T-helper 9 cell (primary cell): Measurements from ENCODE around the gene JAKMIP2.

ENCODE experiments used
- DNase-seq: peaks from one replicate; pipeline ENCODE4 v3.0.0-alpha.2; 2020

The JAKMIP2 gene

GRCh38 chr5:147693233-147693632, 89.3 kb downstream of the JAKMIP2 start:
- DNase-seq: no peak

GRCh38 chr5:147691130-147691529, 91.4 kb downstream of the JAKMIP2 start:
- DNase-seq: no peak

DNA sequence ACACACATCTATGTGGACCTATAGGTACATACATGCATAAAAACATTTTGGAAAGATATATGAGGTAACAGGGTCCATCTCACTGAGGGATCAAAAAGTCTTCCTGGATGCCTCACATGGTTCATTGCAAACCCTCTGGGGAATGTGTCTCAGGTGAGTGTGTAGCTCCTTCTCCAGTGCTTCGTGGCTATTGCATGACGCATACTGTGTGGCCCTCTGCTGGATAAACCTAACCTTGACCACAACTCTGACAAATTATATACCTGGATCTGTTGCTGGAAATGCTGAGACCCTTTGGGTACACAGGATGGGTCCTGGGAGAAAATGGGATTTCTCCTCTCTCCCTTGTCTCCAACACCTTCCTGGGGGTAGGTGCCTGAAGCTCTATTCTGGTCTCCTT, 91.9 kb downstream of the JAKMIP2 start:
- DNase-seq: no peak

- DNase-seq: no peak
Observed at GRCh38 chr5:147689426-147689825, 93.1 kb downstream of the JAKMIP2 start.

GRCh38 chr5:147688656-147689356, 93.7 kb downstream of the JAKMIP2 start:
- DNase-seq: no peak

GRCh38 chr5:147687118-147687517, 95.4 kb downstream of the JAKMIP2 start:
- DNase-seq: no peak

GRCh38 chr5:147686421-147686820, 96.1 kb downstream of the JAKMIP2 start:
- DNase-seq: no peak

- no peak for DNase-seq
Observed at GRCh38 chr5:147685993-147686392, 96.5 kb downstream of the JAKMIP2 start.

DNA sequence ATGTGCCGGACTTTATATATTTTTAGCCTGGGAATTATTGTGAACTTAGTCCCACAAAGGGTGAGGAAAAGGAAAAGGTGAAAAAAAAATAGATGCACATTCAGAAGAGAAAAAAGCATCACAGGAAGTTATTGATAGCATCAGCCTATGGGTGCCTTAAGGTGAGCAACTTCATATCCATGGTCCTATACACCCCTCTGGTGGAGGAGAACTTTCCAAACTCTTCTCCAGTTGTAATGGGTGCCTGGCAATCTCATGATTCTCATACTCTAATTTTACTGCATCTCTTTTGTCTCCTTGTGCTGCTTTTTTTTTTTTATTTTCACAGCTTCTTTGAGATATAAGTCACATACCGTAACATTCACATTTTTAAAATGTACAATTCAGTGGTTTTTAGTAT, 107.4 kb downstream of the JAKMIP2 start:
- DNase-seq: no peak

DNA sequence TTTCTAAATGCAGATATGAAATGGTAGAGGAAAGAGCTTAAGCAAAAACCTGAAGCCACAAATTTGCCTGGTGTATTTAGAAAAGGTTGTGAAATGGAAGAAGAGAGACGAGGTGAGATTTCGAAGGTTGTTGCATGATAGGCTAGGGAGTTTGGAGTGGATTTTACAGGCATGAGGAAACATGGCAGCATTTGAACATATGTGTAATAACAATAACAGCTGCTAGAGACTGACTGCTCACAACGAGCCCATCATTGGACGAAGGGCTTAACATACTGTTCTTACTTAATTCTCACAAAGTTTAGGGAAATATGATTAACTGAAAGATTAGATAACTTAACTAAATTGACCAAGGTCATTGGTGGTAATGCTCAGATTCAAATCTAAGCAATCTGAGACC, 108.1 kb downstream of the JAKMIP2 start:
- DNase-seq: no peak

GRCh38 chr5:147673791-147674190, 108.7 kb downstream of the JAKMIP2 start:
- no peak for DNase-seq

GRCh38 chr5:147673266-147673665, 109.3 kb downstream of the JAKMIP2 start:
- no peak for DNase-seq

DNA sequence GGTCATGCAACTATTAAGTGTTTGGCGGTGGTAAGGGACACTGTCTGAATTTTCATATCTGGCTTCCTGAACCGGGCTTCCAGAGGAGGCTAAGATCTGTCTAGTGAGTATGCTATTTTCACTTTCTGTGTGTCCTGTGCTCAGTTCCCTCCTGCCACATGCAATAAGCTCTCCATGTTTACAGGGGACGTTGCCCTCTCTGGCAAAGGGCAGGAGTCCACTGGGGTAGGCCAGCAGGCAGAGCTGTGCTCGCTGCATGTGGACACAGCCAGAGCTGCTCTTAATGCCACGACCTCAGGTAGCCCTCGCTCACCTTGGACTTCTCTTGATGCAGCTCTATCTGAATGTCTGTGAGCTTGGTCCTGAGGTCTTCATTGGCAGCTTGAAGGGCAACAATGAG, 111.2 kb downstream of the JAKMIP2 start:
- no peak for DNase-seq

GRCh38 chr5:147670815-147671214, 111.7 kb downstream of the JAKMIP2 start:
- DNase-seq: no peak

DNA sequence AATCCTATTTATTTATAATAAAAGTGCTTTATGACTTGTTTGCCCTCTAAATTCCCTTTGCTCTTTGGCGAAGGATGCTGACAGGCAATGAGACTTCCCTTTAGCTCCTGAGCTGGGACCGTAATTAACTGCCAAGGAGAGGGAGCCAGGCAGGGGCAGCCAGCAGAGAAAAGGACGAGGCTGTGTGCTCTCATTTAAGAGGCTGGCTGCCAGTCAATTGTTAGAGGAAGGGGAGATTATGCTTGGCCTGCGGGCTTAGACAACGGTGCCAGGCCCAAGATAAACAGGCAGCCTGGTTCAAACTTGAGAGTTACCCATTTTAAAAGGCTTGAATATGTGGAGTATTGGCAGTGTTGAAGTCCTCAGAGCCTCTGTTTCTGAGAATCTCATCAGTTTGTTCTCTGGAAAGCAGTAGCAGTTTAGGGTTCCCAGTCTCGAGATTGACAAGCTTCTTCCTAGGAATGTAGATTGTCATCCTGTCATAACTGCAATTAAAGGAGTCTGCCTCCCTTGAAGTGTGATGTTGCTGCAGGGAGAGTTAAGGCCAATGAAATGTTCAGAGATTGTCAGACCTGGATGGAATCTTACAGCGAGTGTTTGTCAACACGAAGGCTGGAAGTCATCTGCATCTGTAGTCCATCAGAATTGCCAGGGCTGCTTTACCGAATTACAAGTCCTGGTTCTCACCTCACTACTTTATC, 113.2 kb downstream of the JAKMIP2 start:
- no peak for DNase-seq

GRCh38 chr5:147668385-147668784, 114.1 kb downstream of the JAKMIP2 start:
- DNase-seq: no peak

GRCh38 chr5:147667363-147667762, 115.2 kb downstream of the JAKMIP2 start:
- DNase-seq: no peak

DNA sequence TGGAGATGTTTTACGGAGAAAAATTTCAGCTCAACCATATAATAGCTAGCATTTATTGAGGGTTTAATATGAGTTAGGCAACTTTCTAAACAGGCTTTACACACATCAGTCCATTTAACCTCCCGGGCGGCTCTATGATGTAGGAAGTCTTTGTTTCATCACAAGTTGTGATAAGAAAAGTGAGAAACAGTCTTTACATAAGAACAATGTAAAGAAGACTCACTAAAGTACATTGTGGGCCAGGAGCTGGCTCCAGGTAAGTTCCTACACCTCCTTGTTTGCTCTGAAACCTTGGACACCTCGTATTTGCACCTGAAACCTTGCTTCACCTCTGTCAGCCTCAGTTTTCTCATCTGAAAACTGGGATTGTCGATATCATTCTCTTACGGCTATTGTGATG, 116.1 kb downstream of the JAKMIP2 start:
- no peak for DNase-seq

GRCh38 chr5:147661541-147661940, 121.0 kb downstream of the JAKMIP2 start:
- no peak for DNase-seq

- DNase-seq: no peak
Observed at GRCh38 chr5:147659166-147659929, 123.2 kb downstream of the JAKMIP2 start.

GRCh38 chr5:147658293-147658932, 124.1 kb downstream of the JAKMIP2 start:
- no peak for DNase-seq

GRCh38 chr5:147648597-147648996, 133.9 kb downstream of the JAKMIP2 start:
- DNase-seq: no peak

GRCh38 chr5:147645197-147645596, 137.3 kb downstream of the JAKMIP2 start:
- DNase-seq: no peak
